AG04449 (cell line): Measurements from ENCODE around the gene AVP.

Experiments
- CTCF ChIA-PET: fragments of 350-600 bp; formaldehyde crosslinking; extraction: SDS; loops from one replicate; lab custom pipeline; 2021; ENCODE audit warnings: antibody characterized with exemption; lab: Yijun Ruan, JAX
- POLR2A ChIA-PET: fragments of 400-600, 350-600 bp; formaldehyde crosslinking; extraction: SDS; loops from one replicate; lab custom pipeline; 2020; ENCODE audit warnings: antibody characterized with exemption, inconsistent platforms; lab: Yijun Ruan, JAX
- DNase-seq: peaks from one replicate; pipeline ENCODE4 v3.0.0-alpha.2; 2010; ENCODE audit warnings: low read depth, low spot score
- H3K4me3 ChIP-seq: 2 replicates; pipeline ENCODE4 v1.5.1; 2011; ENCODE audit warnings: low read depth, mild to moderate bottlenecking, control low read depth, low read length
- CTCF ChIP-seq: IDR thresholded peaks from one replicate; pipeline ENCODE4 v1.5.1; 2011; ENCODE audit warnings: mild to moderate bottlenecking, moderate library complexity, low read length, control low read depth, inconsistent platforms; ENCODE audit not compliant: insufficient read depth; ENCODE audit errors: missing control alignments

The AVP gene

GRCh38 chr20:3042625-3043024 lies 41.9 kb downstream of the AVP start:
- DNase-seq: no peak
- CTCF ChIA-PET: interaction anchor here (1.6 to 2.4 kb wide), 2 partner anchors 11 to 72 kb away, joined by 4 to 9 read pairs; no protein-coding TSS in a partner anchor
- POLR2A ChIA-PET: interaction anchor here (0.6 kb wide), 1 partner anchor 102 kb away, joined by 3 read pairs; no protein-coding TSS in a partner anchor
- TF ChIP-seq CTCF: no peak
- no peak overlapping the region for H3K4me3 ChIP-seq

- no peak for DNase-seq
- peak overlapping the region; percentile 15; the same call in 1 of the 2 replicates for H3K4me3 ChIP-seq
- TF ChIP-seq CTCF: no peak
- ChIA-PET CTCF (interaction anchor here (1.8 kb wide), 1 partner anchor 11 kb away, joined by 4 read pairs; no protein-coding TSS in a partner anchor), POLR2A (no interaction called here)
These were observed 42.6 kb downstream of the AVP start for GRCh38 chr20:3041854-3042409.

- TF ChIP-seq CTCF: no peak
- no peak overlapping the region for H3K4me3 ChIP-seq
- ChIA-PET POLR2A (no interaction called here), CTCF (interaction anchor here (1.1 kb wide), 1 partner anchor 10 kb away, joined by 3 read pairs; no protein-coding TSS in a partner anchor)
- no peak for DNase-seq
These were observed 44.4 kb downstream of the AVP start for GRCh38 chr20:3040086-3040485.

- no peak for TF ChIP-seq CTCF
- CTCF ChIA-PET: interaction anchor here (0.7 to 1.6 kb wide), 3 partner anchors 9 to 72 kb away, joined by 3 to 8 read pairs (median 3); no protein-coding TSS in a partner anchor
- POLR2A ChIA-PET: no interaction called here
- H3K4me3 ChIP-seq: no peak overlapping the region
- DNase-seq: no peak
These were observed 45.1 kb downstream of the AVP start for GRCh38 chr20:3039426-3039825.

- no peak for TF ChIP-seq CTCF
- H3K4me3 ChIP-seq: no peak overlapping the region
- no peak for DNase-seq
- POLR2A ChIA-PET: no interaction called here
- CTCF ChIA-PET: interaction anchor here (0.7 to 1.6 kb wide), 2 partner anchors 15 to 49 kb away, joined by 3 to 8 read pairs; no protein-coding TSS in a partner anchor
These were observed 46.1 kb downstream of the AVP start for GRCh38 chr20:3038454-3038853.

- ChIA-PET CTCF (no interaction called here), POLR2A (no interaction called here)
- TF ChIP-seq CTCF: no peak
- no peak overlapping the region for H3K4me3 ChIP-seq
- DNase-seq: no peak
These were observed 46.9 kb downstream of the AVP start for GRCh38 chr20:3037654-3038053.
